B cell (primary cell): ENCODE data around the gene CNPY3. TPM values are rescaled to one million over a fixed set of nuclear protein-coding genes. Genes with fewer than 3 reads are reported as not detected.
A peak's percentile ranks its signal among the peaks of the same experiment; 100 is the strongest.

ENCODE experiments used
- ATAC-seq: fragments of 200-7000 bp; cut with Tn5 transposase; one replicate; pipeline ENCODE4 v1.10.0; 2021; ENCODE audit warnings: low read depth, mild to moderate bottlenecking, moderate number of reproducible peaks, moderate library complexity
- CTCF ChIA-PET: fragments of 350-600 bp; sonication (Branson Sonifier 250); formaldehyde crosslinking; loops from one replicate; lab custom pipeline; 2021; ENCODE audit warnings: antibody characterized with exemption, inconsistent platforms; lab: Charles Lee
- POLR2A ChIA-PET: fragments of 350-600 bp; sonication (Branson Sonifier 250); formaldehyde crosslinking; loops from one replicate; lab custom pipeline; 2021; ENCODE audit warnings: antibody characterized with exemption; lab: Charles Lee
- DNase-seq: peaks from one replicate; pipeline ENCODE4 v3.0.0; 2013
- H2AFZ ChIP-seq: 2 replicates; pipeline ENCODE4 v1.6.1; 2012; ENCODE audit warnings: mild to moderate bottlenecking, low read depth, low read length; ENCODE audit not compliant: insufficient read depth, poor library complexity, severe bottlenecking
- H3K27ac ChIP-seq, 2 donors: 1 replicate in 1 of 2; 2 replicates in 1 of 2; pipeline ENCODE4 v1.5.1; 2012 to 2013; ENCODE audit warnings: low read length in 2 of 2, mild to moderate bottlenecking in 2 of 2, moderate library complexity in 1 of 2
- H3K27me3 ChIP-seq, 4 experiments: fragments of 200-600 bp in 1 of 4; sonication (generic) in 1 of 4; replicated peaks in 1 of 4; 1 replicate in 2 of 4; 2 replicates in 2 of 4; pipeline versions ENCODE4 v1.6.1 to v1.7.0; 2013 to 2016; ENCODE audit warnings: low read length in 3 of 4, mild to moderate bottlenecking in 2 of 4, mixed read lengths in 1 of 4, moderate library complexity in 1 of 4; ENCODE audit not compliant: insufficient read depth in 4 of 4, control insufficient read depth in 3 of 4; ENCODE audit errors: control extremely low read depth in 1 of 4
- H3K36me3 ChIP-seq, 2 experiments: replicated peaks in 1 of 2; 1 replicate in 1 of 2; 2 replicates in 1 of 2; pipeline versions ENCODE4 v1.6.1 to v1.7.1; 2013; ENCODE audit warnings: low read length in 1 of 2; ENCODE audit not compliant: insufficient read depth in 2 of 2, control insufficient read depth in 1 of 2; ENCODE audit errors: control extremely low read depth in 1 of 2, extremely low read depth in 1 of 2
- H3K4me1 ChIP-seq, 2 donors: fragments of 200-600 bp in 1 of 2; sonication (generic) in 1 of 2; 1 replicate in 1 of 2; 2 replicates in 1 of 2; pipeline versions ENCODE4 v1.5.1 to v1.6.1; 2013 to 2017; ENCODE audit warnings: low read length in 2 of 2; ENCODE audit not compliant: control insufficient read depth in 2 of 2, insufficient read depth in 2 of 2
- H3K4me2 ChIP-seq: replicated peaks from 2 replicates; pipeline ENCODE3; 2012; ENCODE audit warnings: mild to moderate bottlenecking, low read depth, low read length; ENCODE audit not compliant: poor library complexity, severe bottlenecking
- H3K4me3 ChIP-seq, 5 experiments: fragments of 200-600 bp in 1 of 5; sonication (generic) in 1 of 5; 1 replicate in 3 of 5; 2 replicates in 2 of 5; pipeline versions ENCODE4 v1.5.1 to v1.7.0; 2011 to 2016; ENCODE audit warnings: low read length in 4 of 5, mild to moderate bottlenecking in 4 of 5, low read depth in 2 of 5, control low read depth in 1 of 5, moderate library complexity in 1 of 5; ENCODE audit not compliant: insufficient read depth in 1 of 5; ENCODE audit errors: control extremely low read depth in 1 of 5, extremely low read depth in 1 of 5
- H3K79me2 ChIP-seq: fragments of 200-600 bp; sonication (generic); one replicate; pipeline ENCODE4 v1.6.0; 2016; ENCODE audit warnings: low read length; ENCODE audit not compliant: control insufficient read depth, insufficient read depth
- H3K9ac ChIP-seq: fragments of 200-600 bp; sonication (generic); 2 replicates; pipeline ENCODE4 v1.6.1; 2017; ENCODE audit warnings: mild to moderate bottlenecking, low read length, moderate library complexity
- H3K9me3 ChIP-seq, 3 donors: one replicate each; pipeline versions ENCODE4 v1.6.1 to v1.7.1; 2013; ENCODE audit warnings: low read length in 2 of 3; ENCODE audit not compliant: control insufficient read depth in 2 of 3, insufficient read depth in 1 of 3; ENCODE audit errors: control extremely low read depth in 1 of 3
- H4K20me1 ChIP-seq: 2 replicates; pipeline ENCODE4 v1.6.0; 2012; ENCODE audit warnings: mild to moderate bottlenecking, low read length; ENCODE audit not compliant: insufficient read depth, control insufficient read depth, poor library complexity, severe bottlenecking
- H3K27ac Mint-ChIP-seq: one replicate; pipeline ENCODE4 v1.8.0; 2021; ENCODE audit warnings: mixed read lengths
- H3K27me3 Mint-ChIP-seq: one replicate; pipeline ENCODE4 v1.8.0; 2021; ENCODE audit warnings: mixed read lengths
- H3K4me1 Mint-ChIP-seq: one replicate; pipeline ENCODE4 v1.8.0; 2021; ENCODE audit warnings: mixed read lengths
- H3K4me3 Mint-ChIP-seq: one replicate; pipeline ENCODE4 v1.8.0; 2021; ENCODE audit warnings: mixed read lengths
- H3K9me3 Mint-ChIP-seq: one replicate; pipeline ENCODE4 v1.8.0; 2022; ENCODE audit warnings: mixed read lengths; ENCODE audit not compliant: insufficient read depth
- CTCF ChIP-seq: fragments of 200-600 bp; IDR thresholded peaks from one replicate; pipeline ENCODE4 v1.8.0; 2022; ENCODE audit warnings: antibody characterized with exemption, mild to moderate bottlenecking
- EZH2 ChIP-seq: IDR thresholded peaks from 2 replicates; pipeline ENCODE4 v1.6.1; 2012; ENCODE audit warnings: borderline replicate concordance, low read depth, mild to moderate bottlenecking, moderate library complexity, low read length; ENCODE audit not compliant: insufficient read depth, poor library complexity, severe bottlenecking
- WGBS: methylation state at CpG from one replicate; pipeline ENCODE4 v1.1.5; 2013; ENCODE audit warnings: missing lambda C conversion rate; ENCODE audit not compliant: insufficient coverage; 5-methylcytosine and 5-hydroxymethylcytosine counted together
- intact Hi-C: fragments of 100-400 bp; cut with micrococcal nuclease; formaldehyde crosslinking; loops from one replicate; pipeline ENCODE4 v1.10.0; 2022
- polyA plus RNA-seq: library from polyadenylated mRNA; depleted of rRNA; stranded (reverse); fragments of >200 nt; gene quantifications from 2 replicates; pipeline ENCODE4 v1.2.3, GENCODE V29; 2012
- total RNA-seq, 2 donors: library from RNA; stranded (reverse); fragments of 120-200 nt in 1 of 2; gene quantifications; 1 replicate in 1 of 2; 2 replicates in 1 of 2; pipeline versions ENCODE4 v1.2.3 to v1.2.4, GENCODE V29; 2013 to 2022

The CNPY3 gene
- total and polyA plus RNA-seq, 2 donors (not counting 1 experiment from before 2014, with no cell fraction given), result 123 to 163 TPM

GRCh38 chr6:42973926-42974325 lies 44.6 kb downstream of the CNPY3 start:
- ATAC-seq (no peak), DNase-seq (no peak)
- no peaks in the 10 kb centered on the region for H3K27me3 Mint-ChIP-seq
- Histone ChIP-seq H2AFZ (no peak overlapping the region), H3K9me3 (no peaks in the 10 kb centered on the region), H3K4me1 (peaks cover 6 to 14% of the 10 kb centered on the region in 2 donors), H3K27me3 (no peaks in the 10 kb centered on the region), H3K79me2 (peaks cover 23% of the 10 kb centered on the region), H3K4me3 (no peak overlapping the region), H3K27ac (no peak overlapping the region), H4K20me1 (peaks cover 8% of the 10 kb centered on the region), H3K4me2 (no peak overlapping the region), H3K9ac (no peak overlapping the region), H3K36me3 (peaks cover 0 to 29% of the 10 kb centered on the region in 2 experiments)
- no peak overlapping the region for H3K4me3 Mint-ChIP-seq
- H3K27ac Mint-ChIP-seq, result no peak overlapping the region
- intact Hi-C loops, result no loop called here
- TF ChIP-seq EZH2 (no peak), CTCF (no peak)
- WGBS, result no CpG with 5 or more reads among the region's 3 CpGs
- H3K9me3 Mint-ChIP-seq, result no peaks in the 10 kb centered on the region
- POLR2A ChIA-PET, result interaction anchor here (1.0 kb wide), 1 partner anchor 45 kb away, joined by 3 read pairs; the partner anchor contains the start of gene CNPY3
- peaks cover 23% of the 10 kb centered on the region for H3K4me1 Mint-ChIP-seq
- CTCF ChIA-PET, result no interaction called here

- TF ChIP-seq CTCF, result no peak
- TF ChIP-seq EZH2, result no peak
- DNase-seq, result no peak
- intact Hi-C loops, result no loop called here
Measured at GRCh38 chr6:42974919-42975505, 45.7 kb downstream of the CNPY3 start.

More at GRCh38 chr6:42974919-42975505, 45.7 kb downstream of the CNPY3 start:
- Histone ChIP-seq H3K4me3 (no peak overlapping the region), H3K27me3 (no peaks in the 10 kb centered on the region), H3K36me3 (peaks cover 0 to 18% of the 10 kb centered on the region in 2 experiments), H3K27ac (peak overlapping the region in 1 of 2 donors; percentile 36), H3K79me2 (peaks cover 31% of the 10 kb centered on the region), H3K4me1 (peaks cover 13 to 23% of the 10 kb centered on the region in 2 donors), H3K4me2 (no peak overlapping the region), H3K9ac (no peak overlapping the region), H3K9me3 (no peaks in the 10 kb centered on the region), H4K20me1 (no peaks in the 10 kb centered on the region), H2AFZ (no peak overlapping the region)
- peaks cover 34% of the 10 kb centered on the region for H3K4me1 Mint-ChIP-seq
- no peaks in the 10 kb centered on the region for H3K9me3 Mint-ChIP-seq
- no peak overlapping the region for H3K27ac Mint-ChIP-seq
- POLR2A ChIA-PET, result interaction anchor here (0.7 kb wide), 1 partner anchor 516 kb away, joined by 3 read pairs; no protein-coding TSS in a partner anchor
- WGBS, result 100% methylated on average over 1 of the region's 5 CpGs
- no peak for ATAC-seq
- CTCF ChIA-PET, result no interaction called here
- H3K27me3 Mint-ChIP-seq, result no peaks in the 10 kb centered on the region
- no peak overlapping the region for H3K4me3 Mint-ChIP-seq
